CD14-positive monocyte (primary cell): ENCODE results near the gene PPM1D. TPM values are rescaled to one million over a fixed set of nuclear protein-coding genes. Genes with fewer than 3 reads are reported as not detected.

Experiments used
- DNase-seq, 3 donors: peaks; one replicate each; pipeline ENCODE4 v3.0.0-alpha.2; 2011 to 2022
- H2AFZ ChIP-seq: 2 replicates; pipeline ENCODE4 v1.6.0; 2012; ENCODE audit warnings: mild to moderate bottlenecking, low read depth, low read length, inconsistent platforms; ENCODE audit not compliant: insufficient read depth, poor library complexity, severe bottlenecking
- H3K27ac ChIP-seq, 2 donors: 1 replicate in 1 of 2; 2 replicates in 1 of 2; pipeline ENCODE4 v1.5.1; 2012 to 2013; ENCODE audit warnings: low read length in 2 of 2, control low read depth in 1 of 2, inconsistent platforms in 1 of 2, low read depth in 1 of 2, mild to moderate bottlenecking in 1 of 2
- H3K27me3 ChIP-seq, 2 donors: one replicate each; pipeline versions ENCODE4 v1.6.0 to v1.6.1; 2011 to 2013; ENCODE audit warnings: low read length in 2 of 2; ENCODE audit not compliant: control insufficient read depth in 2 of 2, insufficient read depth in 2 of 2
- H3K36me3 ChIP-seq, 2 donors: replicated peaks in 1 of 2; 1 replicate in 1 of 2; 2 replicates in 1 of 2; pipeline versions ENCODE4 v1.5.1 to v1.6.1; 2012 to 2013; ENCODE audit warnings: low read length in 2 of 2, control low read depth in 1 of 2, inconsistent platforms in 1 of 2, mild to moderate bottlenecking in 1 of 2; ENCODE audit not compliant: insufficient read depth in 2 of 2, control insufficient read depth in 1 of 2
- H3K4me1 ChIP-seq, 2 donors: 1 replicate in 1 of 2; 2 replicates in 1 of 2; pipeline versions ENCODE4 v1.5.1 to v1.6.1; 2012 to 2013; ENCODE audit warnings: low read length in 2 of 2, control low read depth in 1 of 2, inconsistent platforms in 1 of 2, mild to moderate bottlenecking in 1 of 2, moderate library complexity in 1 of 2; ENCODE audit not compliant: insufficient read depth in 2 of 2, control insufficient read depth in 1 of 2
- H3K4me2 ChIP-seq: replicated peaks from 2 replicates; pipeline ENCODE3; 2012; ENCODE audit warnings: low read length, moderate library complexity, mild to moderate bottlenecking; ENCODE audit not compliant: poor library complexity, severe bottlenecking; ENCODE audit errors: extremely low read depth
- H3K4me3 ChIP-seq, 3 experiments: fragments of 200-600 bp in 1 of 3; sonication (generic) in 1 of 3; replicated peaks in 1 of 3; 1 replicate in 2 of 3; 2 replicates in 1 of 3; pipeline ENCODE4 v1.5.1; 2011 to 2013; ENCODE audit warnings: low read length in 3 of 3, mild to moderate bottlenecking in 3 of 3, control low read depth in 2 of 3, low read depth in 2 of 3, inconsistent platforms in 1 of 3, moderate library complexity in 1 of 3
- H3K79me2 ChIP-seq: 2 replicates; pipeline ENCODE4 v1.6.0; 2012; ENCODE audit warnings: mild to moderate bottlenecking, control low read depth, inconsistent platforms, low read length, moderate library complexity; ENCODE audit not compliant: insufficient read depth
- H3K9ac ChIP-seq: 2 replicates; pipeline ENCODE4 v1.6.0; 2017; ENCODE audit warnings: low read length, mild to moderate bottlenecking; ENCODE audit not compliant: insufficient read depth, poor library complexity, severe bottlenecking
- H3K9me3 ChIP-seq, 2 donors: replicated peaks in 1 of 2; 1 replicate in 1 of 2; 2 replicates in 1 of 2; pipeline versions ENCODE4 v1.5.1 to v1.6.1; 2012 to 2013; ENCODE audit warnings: low read length in 2 of 2, control low read depth in 1 of 2; ENCODE audit not compliant: control insufficient read depth in 1 of 2, insufficient read depth in 1 of 2
- H4K20me1 ChIP-seq: 2 replicates; pipeline ENCODE4 v1.6.0; 2012; ENCODE audit warnings: mild to moderate bottlenecking, low read length, control low read depth, moderate library complexity; ENCODE audit not compliant: insufficient read depth
- H3K27ac Mint-ChIP-seq, 7 donors: one replicate each; pipeline ENCODE4 v1.8.0; 2020; ENCODE audit warnings: mild to moderate bottlenecking in 7 of 7, mixed read lengths in 7 of 7, moderate library complexity in 6 of 7, inconsistent platforms in 2 of 7
- H3K27me3 Mint-ChIP-seq, 3 donors: one replicate each; pipeline ENCODE4 v1.8.0; 2021 to 2022; ENCODE audit warnings: low read depth in 3 of 3, mild to moderate bottlenecking in 3 of 3, mixed read lengths in 3 of 3, moderate library complexity in 3 of 3, inconsistent platforms in 1 of 3
- H3K36me3 Mint-ChIP-seq, 2 donors: one replicate each; pipeline ENCODE4 v1.8.0; 2020; ENCODE audit warnings: mixed read lengths in 2 of 2, inconsistent platforms in 1 of 2, mild to moderate bottlenecking in 1 of 2
- H3K4me1 Mint-ChIP-seq: one replicate; pipeline ENCODE4 v1.8.0; 2020; ENCODE audit warnings: mild to moderate bottlenecking, mixed read lengths
- H3K4me3 Mint-ChIP-seq, 2 donors: one replicate each; pipeline ENCODE4 v1.8.0; 2020; ENCODE audit warnings: mild to moderate bottlenecking in 2 of 2, mixed read lengths in 2 of 2, moderate library complexity in 1 of 2
- H3K9me3 Mint-ChIP-seq, 7 donors: one replicate each; pipeline ENCODE4 v1.8.0; 2020 to 2022; ENCODE audit warnings: mixed read lengths in 7 of 7, mild to moderate bottlenecking in 6 of 7, moderate library complexity in 6 of 7, inconsistent platforms in 2 of 7
- WGBS: methylation state at CpG from one replicate; pipeline ENCODE4 v1.1.5; 2013; ENCODE audit warnings: missing lambda C conversion rate; ENCODE audit not compliant: insufficient coverage; 5-methylcytosine and 5-hydroxymethylcytosine counted together
- intact Hi-C, 2 donors: fragments of 100-400 bp; cut with micrococcal nuclease; formaldehyde crosslinking; loops; one replicate each; pipeline versions ENCODE4 v1.15.0 to v1.15.1; 2023
- polyA plus RNA-seq, 3 donors: library from polyadenylated mRNA; depleted of rRNA in 1 of 3; unstranded in 2 of 3; stranded (reverse) in 1 of 3; fragments of 300-500 nt in 2 of 3; fragments of >200 nt in 1 of 3; fragmentation: Illumina TruSeq in 2 of 3; gene quantifications; 1 replicate in 2 of 3; 2 replicates in 1 of 3; pipeline ENCODE4 v1.2.3, GENCODE V29; 2012 to 2021
- TF ChIP-seq, protein P1 (sequence below): fragments of 200-600 bp; IDR thresholded peaks from one replicate; pipeline ENCODE4 v1.8.0; 2022; ENCODE audit warnings: antibody characterized with exemption, mild to moderate bottlenecking

Gene PPM1D
- polyA plus RNA-seq, 3 donors, result 4.7 to 7.3 (median 7.2) TPM

GRCh38 chr17:60677308-60678117 is 77.5 kb downstream of the PPM1D start, which contains the start of gene BCAS3:
TSS of gene BCAS3 (plus strand) at chr17:60677851.
- H3K79me2 ChIP-seq, result no peaks in the 10 kb centered on the region
- H3K4me3 ChIP-seq, result peak within 1 kb of the TSS; percentile 75 to 92 (median 79)
- peaks cover 15% of the 10 kb centered on the region for H3K4me1 Mint-ChIP-seq
- H3K9ac ChIP-seq, result peak within 1 kb of the TSS; percentile 88
- H2AFZ ChIP-seq, result peak within 1 kb of the TSS; percentile 100
- peaks cover 3 to 9% of the 10 kb centered on the region in 2 donors for H3K36me3 ChIP-seq
- no peaks in the 10 kb centered on the region for H3K27me3 ChIP-seq
- peak; percentile 96 to 98 (median 97) for DNase-seq
- intact Hi-C loops, result loop anchor here in 1 of 2 donors (10.0 kb wide), 1 partner anchor 1247 kb away; the partner anchor contains the start of gene INTS2
- H3K4me3 Mint-ChIP-seq, result peak within 1 kb of the TSS; percentile 98
- no peaks in the 10 kb centered on the region for H4K20me1 ChIP-seq
- TF ChIP-seq, protein P1, sequence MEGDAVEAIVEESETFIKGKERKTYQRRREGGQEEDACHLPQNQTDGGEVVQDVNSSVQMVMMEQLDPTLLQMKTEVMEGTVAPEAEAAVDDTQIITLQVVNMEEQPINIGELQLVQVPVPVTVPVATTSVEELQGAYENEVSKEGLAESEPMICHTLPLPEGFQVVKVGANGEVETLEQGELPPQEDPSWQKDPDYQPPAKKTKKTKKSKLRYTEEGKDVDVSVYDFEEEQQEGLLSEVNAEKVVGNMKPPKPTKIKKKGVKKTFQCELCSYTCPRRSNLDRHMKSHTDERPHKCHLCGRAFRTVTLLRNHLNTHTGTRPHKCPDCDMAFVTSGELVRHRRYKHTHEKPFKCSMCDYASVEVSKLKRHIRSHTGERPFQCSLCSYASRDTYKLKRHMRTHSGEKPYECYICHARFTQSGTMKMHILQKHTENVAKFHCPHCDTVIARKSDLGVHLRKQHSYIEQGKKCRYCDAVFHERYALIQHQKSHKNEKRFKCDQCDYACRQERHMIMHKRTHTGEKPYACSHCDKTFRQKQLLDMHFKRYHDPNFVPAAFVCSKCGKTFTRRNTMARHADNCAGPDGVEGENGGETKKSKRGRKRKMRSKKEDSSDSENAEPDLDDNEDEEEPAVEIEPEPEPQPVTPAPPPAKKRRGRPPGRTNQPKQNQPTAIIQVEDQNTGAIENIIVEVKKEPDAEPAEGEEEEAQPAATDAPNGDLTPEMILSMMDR, result no peak
- H3K4me2 ChIP-seq, result peak within 1 kb of the TSS; percentile 92
- H3K27ac Mint-ChIP-seq, result peak within 1 kb of the TSS; percentile 95 to 99 (median 97)
- peak within 1 kb of the TSS; percentile 37 to 86 for H3K27ac ChIP-seq
- peaks cover 2 to 14% of the 10 kb centered on the region in 2 donors for H3K36me3 Mint-ChIP-seq
- peaks cover 10 to 16% of the 10 kb centered on the region in 2 donors for H3K4me1 ChIP-seq
- H3K9me3 Mint-ChIP-seq, result peaks cover 0 to 9% (median 7%) of the 10 kb centered on the region in 7 donors
- H3K9me3 ChIP-seq, result peaks cover 4% of the 10 kb centered on the region in 2 donors
- under 1% methylated on average over 46 of the region's 51 CpGs for whole genome bisulfite sequencing
- peaks cover 0 to 4% (median 3%) of the 10 kb centered on the region in 3 donors for H3K27me3 Mint-ChIP-seq

GRCh38 chr17:60678118-60678444 is 78.1 kb downstream of the PPM1D start:
- peak overlapping the region; percentile 100 for H2AFZ ChIP-seq
- H3K4me2 ChIP-seq, result peak overlapping the region; percentile 92
- no peaks in the 10 kb centered on the region for H3K27me3 ChIP-seq
- no peaks in the 10 kb centered on the region for H4K20me1 ChIP-seq
- DNase-seq, result peak in 1 of 3 donors; percentile 0
- H3K9me3 ChIP-seq, result peaks cover 4% of the 10 kb centered on the region in 2 donors
- Mint-ChIP-seq H3K4me1 (peaks cover 15% of the 10 kb centered on the region), H3K27ac (peak overlapping the region; percentile 84 to 99 (median 97)), H3K36me3 (peaks cover 5 to 19% of the 10 kb centered on the region in 2 donors), H3K27me3 (peaks cover 0 to 4% (median 3%) of the 10 kb centered on the region in 3 donors), H3K9me3 (peaks cover 0 to 9% (median 7%) of the 10 kb centered on the region in 7 donors), H3K4me3 (peak overlapping the region; percentile 98)
- WGBS, result 3% methylated on average over 4 of the region's 6 CpGs
- peaks cover 6 to 13% of the 10 kb centered on the region in 2 donors for H3K36me3 ChIP-seq
- intact Hi-C loops, result loop anchor here in 1 of 2 donors (10.0 kb wide), 1 partner anchor 1247 kb away; the partner anchor contains the start of gene INTS2
- H3K4me1 ChIP-seq, result peaks cover 10 to 16% of the 10 kb centered on the region in 2 donors
- TF ChIP-seq, protein P1, result no peak
- no peaks in the 10 kb centered on the region for H3K79me2 ChIP-seq
- H3K27ac ChIP-seq, result peak overlapping the region; percentile 37 to 86
- peak overlapping the region; percentile 88 for H3K9ac ChIP-seq
- H3K4me3 ChIP-seq, result peak overlapping the region; percentile 75 to 92 (median 79)
